ENCODE data around the gene SOX2.
"Not testable (repeated sequence)": the region's sequence is repeated elsewhere in the genome, so short reads cannot be mapped to it uniquely, and the experiment has no call there.

The SOX2 gene

DNA sequence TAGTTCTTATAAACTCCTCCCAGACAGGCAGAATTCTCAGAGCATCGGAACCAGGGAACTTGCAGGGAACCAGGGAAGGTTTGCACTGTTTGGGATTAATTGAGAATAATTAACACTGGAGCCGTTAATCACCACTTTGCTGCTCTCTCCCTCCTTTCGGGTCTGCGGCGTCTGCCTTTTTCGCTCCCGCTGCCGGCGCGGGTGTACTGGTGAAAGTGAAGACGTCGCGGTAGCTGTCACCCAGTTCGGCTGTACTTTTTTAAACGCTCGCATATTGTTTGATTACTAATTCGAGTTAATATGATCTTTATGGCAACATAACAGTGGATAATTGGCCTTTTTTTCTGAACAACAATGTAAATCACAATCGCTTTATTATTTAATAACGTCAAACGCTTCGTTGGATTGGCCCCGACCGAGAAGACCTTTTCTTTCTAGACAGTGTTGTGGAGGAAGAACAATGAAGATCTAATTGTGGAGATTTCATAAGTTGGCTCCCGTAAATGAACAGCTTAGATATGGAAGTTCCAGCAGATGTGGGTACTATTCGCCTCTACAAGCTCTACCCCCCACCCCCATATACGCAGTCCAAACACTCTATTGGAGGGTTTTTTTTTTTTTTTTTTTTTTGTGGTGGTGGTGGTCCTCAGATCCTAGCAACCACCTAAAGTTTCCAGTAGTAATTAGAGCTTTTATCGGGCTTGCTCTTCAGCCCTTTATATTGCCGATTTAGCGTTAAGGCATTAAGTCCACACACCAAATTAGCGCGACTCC is 12.7 kb downstream of the SOX2 start:
- no peak for DNase-seq

DNA sequence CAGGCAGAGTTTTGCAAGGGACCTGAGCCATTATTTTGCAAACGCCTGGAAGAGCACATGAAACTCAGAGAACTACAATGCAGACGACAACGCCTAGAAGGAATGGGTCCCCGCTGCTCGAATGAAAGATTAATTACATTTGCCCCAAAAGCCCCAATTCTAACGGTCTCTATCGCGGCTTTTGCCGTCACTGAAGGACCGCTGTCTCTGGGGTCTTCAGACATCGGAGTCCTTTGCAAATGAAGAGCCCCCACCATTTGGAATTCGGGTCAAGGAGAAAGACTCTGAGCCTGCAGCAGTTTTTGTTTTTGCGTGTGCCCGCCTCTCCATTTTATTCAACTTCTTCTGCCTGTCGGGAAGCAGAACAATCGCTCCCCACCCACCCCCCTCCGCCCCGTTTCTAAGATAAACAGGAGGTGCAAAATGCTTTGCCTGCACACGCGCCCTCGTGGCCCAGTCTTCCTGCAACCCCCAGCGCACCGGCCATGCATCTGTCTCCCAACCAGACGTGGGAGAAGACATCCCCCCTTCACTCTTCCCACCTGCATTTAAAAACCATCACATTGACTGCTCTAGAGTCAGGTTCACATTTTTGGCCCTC is 13.5 kb downstream of the SOX2 start:
- no peak for DNase-seq

DNA sequence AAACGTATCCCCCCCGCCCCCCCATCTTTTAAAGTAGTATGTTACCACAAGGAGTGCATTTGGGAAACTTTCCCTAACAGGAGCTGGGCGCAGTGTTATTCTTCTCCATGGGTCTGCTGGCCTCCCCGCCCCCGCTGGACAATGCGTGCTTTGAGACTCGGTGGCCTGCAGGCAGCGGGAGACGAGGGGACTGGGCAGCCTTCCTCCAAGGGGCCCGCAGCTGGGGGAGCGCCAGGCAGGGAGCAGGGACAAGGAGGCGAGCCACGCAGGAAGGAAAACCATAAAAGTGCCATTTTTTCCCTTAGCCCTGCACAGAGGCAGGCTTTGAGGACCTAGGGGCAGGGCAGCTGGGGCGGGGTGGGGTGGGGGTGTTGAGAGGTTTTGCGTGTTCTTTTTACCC is 14.1 kb downstream of the SOX2 start:
- no peak for DNase-seq

- peak; percentile 86 for DNase-seq
These were observed 14.9 kb downstream of the SOX2 start for GRCh38 chr3:181726351-181727330.

- no peak for DNase-seq
These were observed 15.8 kb downstream of the SOX2 start for GRCh38 chr3:181727341-181728032.

DNA sequence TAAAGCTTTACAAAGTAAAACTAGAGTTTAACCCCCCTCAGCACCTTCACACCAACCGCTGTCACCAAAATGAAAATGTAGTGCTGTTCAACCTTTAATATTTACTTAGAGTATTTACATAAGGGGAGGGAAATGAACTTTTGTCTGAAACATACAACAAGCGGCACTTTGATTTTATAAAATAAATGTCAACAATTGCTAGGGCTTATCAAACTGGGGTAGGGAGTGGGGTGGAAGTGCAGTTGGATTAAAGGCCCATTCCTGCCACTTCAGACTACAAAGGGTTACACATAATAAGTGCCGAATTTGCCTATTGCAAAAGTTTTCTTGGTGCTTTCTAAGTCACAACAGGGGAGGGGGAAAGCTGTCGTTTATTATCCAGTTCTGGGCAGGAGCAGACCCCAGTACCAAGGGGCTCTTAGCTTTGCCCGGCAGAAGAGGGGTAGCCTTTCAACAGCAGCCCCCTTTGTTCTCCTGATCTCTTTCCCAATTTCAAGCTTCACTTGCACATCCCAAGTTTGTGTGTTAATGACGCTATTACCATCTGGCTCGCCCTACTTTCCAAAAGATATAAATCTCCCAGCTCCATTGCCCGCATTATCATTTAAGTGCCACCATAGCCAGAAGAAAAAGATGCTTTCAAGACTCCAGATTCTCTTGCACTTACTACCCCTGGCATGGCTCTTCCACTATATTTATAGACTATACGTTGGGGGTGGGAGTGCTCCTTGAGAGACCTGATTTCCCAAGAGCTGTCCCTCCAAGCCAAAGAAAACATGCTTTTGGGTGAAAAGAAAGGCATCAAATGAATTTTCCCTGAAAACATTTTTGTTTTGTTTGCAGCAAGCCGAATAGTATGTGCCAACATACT is 17.0 kb downstream of the SOX2 start:
- DNase-seq, result no peak

GRCh38 chr3:181729341-181729869 is 17.7 kb downstream of the SOX2 start:
- DNase-seq, result no peak

DNA sequence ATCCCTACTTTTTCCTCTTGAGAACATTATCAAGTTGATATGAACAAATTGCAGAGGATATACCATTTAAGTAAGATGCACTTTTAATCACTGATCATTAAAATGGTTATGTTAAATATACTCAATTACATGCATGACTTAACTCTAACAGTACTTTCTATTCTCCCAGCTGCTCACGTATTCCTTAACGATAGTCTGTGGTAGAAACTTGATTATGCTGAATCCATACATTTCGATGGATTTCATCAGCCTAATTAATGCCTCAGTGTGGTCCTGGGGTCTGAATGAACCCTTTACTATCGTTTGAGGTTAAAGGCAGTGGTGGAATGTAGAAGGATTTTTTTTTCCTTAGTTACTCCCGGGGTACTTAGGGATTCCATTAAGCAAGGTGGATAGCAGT is 18.6 kb downstream of the SOX2 start:
- no peak for DNase-seq

DNA sequence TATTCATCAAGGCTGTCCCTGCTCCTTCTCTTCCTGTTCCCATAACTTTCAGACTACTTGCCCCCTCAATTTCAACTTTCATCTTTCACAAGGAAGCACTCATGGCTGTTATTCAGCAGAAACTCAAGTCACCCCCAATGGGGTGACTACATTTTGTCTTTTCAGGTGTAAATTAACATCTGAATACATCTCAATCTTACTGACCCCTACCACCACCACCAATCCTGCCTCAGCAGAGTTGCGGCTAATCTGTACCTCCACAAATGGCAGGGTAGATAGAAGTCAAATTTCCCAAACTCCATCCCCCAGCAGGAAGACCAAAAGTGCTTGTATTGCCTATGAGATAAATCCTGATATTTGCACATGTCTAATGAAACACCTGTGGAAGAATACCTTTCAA is 19.2 kb downstream of the SOX2 start:
- no peak for DNase-seq

- DNase-seq, result no peak
These were observed 24.2 kb downstream of the SOX2 start for GRCh38 chr3:181735911-181736310.

DNA sequence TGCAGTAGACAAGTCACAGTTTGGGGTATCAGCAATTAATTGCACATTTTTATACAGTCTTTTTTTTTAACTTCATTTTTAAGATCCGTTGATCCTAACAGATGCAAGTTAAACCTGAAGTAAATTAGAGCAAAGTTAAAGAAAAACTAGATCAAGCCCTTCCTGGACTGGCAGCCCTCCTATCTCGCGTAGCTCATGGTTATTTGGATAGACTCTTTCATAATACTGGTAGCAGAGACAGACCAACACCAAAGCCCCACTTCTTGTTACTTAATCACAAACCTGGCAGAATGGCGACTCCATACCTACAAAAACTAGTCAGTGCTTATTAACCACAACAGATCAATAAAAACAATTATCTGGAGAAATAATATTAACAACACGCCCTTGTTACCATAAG is 26.8 kb downstream of the SOX2 start:
- DNase-seq, result no peak

DNA sequence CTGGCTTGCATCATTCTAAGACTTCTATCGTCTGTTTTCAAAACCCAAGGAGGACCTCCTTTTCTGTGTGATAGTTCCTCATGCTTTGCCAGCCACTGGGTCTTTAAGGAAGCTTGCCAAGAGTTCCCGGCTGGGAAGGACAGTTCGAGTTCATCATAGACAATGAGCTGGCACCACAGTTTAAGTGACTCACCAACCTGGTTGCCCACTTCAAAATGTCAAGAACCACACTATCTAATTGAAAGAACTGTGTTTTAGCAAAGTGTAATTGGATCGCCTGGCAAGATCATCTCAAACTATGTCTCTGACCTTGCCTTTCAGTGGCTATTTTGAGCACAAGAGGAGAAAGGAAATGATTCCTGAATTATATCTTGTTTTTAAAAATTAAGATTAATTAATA is 27.9 kb downstream of the SOX2 start:
- peak; percentile 69 for DNase-seq

DNA sequence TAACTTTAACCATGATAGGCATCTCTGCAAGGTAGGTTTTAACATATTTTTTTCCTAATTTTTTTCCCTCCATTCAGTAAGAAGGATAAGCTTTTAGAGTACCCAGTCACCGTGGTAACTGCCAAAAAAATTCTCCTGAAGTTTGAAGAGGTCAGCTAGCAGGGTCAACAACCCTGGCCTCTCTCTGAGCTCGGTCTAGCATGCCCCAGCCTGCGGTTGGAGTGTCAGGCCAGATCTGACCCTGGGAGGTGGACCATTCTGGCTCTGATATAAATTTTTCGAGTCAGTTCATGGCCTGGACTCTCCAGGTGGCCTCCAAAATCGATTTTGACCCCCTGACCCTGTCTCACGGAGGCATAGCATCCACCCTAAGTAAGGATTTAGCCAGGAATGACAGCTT is 29.7 kb downstream of the SOX2 start:
- no peak for DNase-seq

GRCh38 chr3:181752202-181752671 is 40.5 kb downstream of the SOX2 start:
- no peak for DNase-seq

DNA sequence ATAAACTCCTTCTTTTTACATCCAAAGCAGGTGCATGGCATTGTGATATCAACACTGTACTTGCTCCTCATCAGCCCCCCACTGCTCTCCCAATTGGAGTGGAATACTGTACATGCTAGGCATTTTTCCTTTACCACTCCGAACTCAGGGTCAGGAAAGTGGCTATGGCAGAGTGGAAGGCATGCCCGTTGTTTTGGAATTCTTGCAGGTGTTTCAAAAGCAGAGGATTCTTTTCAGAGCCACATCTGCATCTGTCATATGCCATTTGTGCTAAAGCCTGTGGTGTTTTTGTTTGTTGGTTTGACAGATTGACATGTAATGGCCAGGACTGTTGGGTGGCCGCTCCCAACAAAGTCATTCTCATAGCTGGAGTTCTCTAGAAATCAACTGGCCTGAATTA is 41.7 kb downstream of the SOX2 start:
- DNase-seq, result no peak

- peak; percentile 75 for DNase-seq
These were observed 44.2 kb downstream of the SOX2 start for GRCh38 chr3:181755959-181756358.

- DNase-seq, result no peak
These were observed 45.0 kb downstream of the SOX2 start for GRCh38 chr3:181756645-181757297.

GRCh38 chr3:181757694-181758306 is 46.1 kb downstream of the SOX2 start:
- peak; percentile 61 for DNase-seq

GRCh38 chr3:181761906-181762305 is 50.2 kb downstream of the SOX2 start:
- no peak for DNase-seq

- not testable (repeated sequence) for DNase-seq
These were observed 52.3 kb downstream of the SOX2 start for GRCh38 chr3:181764033-181764432.
